GM12873 (cell line): Measurements from ENCODE around the gene PTPRN2.

Source experiments
- TF ChIP-seq, protein P1 (sequence below): IDR thresholded peaks from 2 replicates; pipeline ENCODE4 v1.5.1; 2012; ENCODE audit warnings: low read depth, mild to moderate bottlenecking, moderate library complexity, low read length, control low read depth; ENCODE audit not compliant: insufficient read depth; ENCODE audit errors: missing control alignments

Gene PTPRN2

GRCh38 chr7:157808042-157808441 is 779.6 kb downstream of the PTPRN2 start:
- TF ChIP-seq, protein P1, sequence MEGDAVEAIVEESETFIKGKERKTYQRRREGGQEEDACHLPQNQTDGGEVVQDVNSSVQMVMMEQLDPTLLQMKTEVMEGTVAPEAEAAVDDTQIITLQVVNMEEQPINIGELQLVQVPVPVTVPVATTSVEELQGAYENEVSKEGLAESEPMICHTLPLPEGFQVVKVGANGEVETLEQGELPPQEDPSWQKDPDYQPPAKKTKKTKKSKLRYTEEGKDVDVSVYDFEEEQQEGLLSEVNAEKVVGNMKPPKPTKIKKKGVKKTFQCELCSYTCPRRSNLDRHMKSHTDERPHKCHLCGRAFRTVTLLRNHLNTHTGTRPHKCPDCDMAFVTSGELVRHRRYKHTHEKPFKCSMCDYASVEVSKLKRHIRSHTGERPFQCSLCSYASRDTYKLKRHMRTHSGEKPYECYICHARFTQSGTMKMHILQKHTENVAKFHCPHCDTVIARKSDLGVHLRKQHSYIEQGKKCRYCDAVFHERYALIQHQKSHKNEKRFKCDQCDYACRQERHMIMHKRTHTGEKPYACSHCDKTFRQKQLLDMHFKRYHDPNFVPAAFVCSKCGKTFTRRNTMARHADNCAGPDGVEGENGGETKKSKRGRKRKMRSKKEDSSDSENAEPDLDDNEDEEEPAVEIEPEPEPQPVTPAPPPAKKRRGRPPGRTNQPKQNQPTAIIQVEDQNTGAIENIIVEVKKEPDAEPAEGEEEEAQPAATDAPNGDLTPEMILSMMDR: no peak

DNA sequence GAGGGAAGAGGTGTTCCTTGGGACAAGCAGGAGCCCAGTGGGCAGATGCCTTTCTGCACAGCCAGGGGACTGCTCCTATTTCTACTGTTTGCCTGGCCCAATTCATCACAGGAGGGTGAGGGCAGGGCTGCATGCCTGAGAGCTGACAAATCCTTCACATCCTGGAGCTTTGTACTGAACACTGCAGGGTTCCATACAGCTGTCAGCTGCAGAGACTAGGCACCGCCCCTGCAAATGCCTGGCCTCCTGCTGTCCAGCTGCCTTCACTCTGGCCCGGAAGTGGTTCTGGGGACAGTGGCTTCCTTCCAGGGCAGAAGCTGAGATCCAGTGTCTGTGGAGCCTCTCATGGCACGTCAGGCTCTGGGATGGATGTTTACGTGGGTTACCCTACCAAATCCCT is 780.1 kb downstream of the PTPRN2 start:
- TF ChIP-seq, protein P1: no peak

DNA sequence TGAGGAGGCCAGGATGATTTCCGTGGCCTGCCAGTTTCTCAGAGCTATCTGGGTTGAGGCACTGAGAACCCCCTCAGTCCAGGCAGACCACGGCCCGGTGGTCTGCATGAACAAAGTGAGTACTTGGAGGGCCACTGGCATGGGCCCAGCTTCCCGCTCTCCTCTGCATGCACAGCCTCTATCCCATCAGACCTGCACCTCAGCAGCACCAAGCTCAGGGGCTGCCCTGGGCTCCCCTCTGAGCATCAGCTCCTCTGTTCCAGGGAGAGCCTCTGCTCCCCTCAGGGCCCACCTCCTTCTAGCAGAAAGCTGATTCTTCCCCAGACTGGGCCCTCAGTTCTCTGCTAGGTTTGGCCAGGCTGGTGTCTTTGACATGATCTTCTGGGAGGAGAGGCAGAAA is 780.9 kb downstream of the PTPRN2 start:
- TF ChIP-seq, protein P1: no peak

- TF ChIP-seq, protein P1: no peak
Observed at GRCh38 chr7:157805713-157806112, 781.9 kb downstream of the PTPRN2 start.

GRCh38 chr7:157803906-157804305 is 783.7 kb downstream of the PTPRN2 start:
- TF ChIP-seq, protein P1: no peak

DNA sequence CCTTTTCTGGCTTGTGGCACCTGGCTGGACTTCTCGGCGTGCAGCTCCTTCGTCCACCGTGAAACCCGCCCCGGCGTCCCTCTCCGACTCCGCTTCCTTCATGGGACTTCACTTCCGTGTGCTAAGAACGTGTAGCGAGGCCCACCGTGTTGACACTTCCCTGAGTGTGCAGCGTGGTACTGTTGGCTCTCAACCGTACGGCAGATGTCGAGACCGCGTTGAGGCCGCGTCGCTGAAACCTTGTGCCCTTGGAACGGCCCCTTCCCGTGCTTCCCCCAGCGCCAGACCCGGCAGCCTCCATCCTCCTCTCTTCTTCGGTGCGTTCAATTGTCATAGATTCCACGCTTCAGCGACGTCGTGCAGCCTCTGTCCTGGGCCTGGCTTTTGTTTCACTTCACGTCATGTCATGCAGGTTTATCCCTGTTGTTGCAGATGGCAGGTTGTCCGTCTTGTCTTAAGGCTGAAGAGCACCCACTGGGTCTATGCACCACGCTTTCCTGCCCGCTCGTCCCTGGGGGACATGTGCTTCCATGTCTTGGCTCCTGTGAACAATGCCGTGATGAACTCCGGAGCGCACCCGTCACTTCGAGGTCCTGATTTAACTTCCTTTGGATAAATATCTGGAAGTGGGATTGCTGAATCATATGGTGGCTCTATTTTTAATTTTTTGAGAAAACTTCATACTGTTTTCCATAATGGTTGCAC is 785.5 kb downstream of the PTPRN2 start:
- TF ChIP-seq, protein P1: no peak

DNA sequence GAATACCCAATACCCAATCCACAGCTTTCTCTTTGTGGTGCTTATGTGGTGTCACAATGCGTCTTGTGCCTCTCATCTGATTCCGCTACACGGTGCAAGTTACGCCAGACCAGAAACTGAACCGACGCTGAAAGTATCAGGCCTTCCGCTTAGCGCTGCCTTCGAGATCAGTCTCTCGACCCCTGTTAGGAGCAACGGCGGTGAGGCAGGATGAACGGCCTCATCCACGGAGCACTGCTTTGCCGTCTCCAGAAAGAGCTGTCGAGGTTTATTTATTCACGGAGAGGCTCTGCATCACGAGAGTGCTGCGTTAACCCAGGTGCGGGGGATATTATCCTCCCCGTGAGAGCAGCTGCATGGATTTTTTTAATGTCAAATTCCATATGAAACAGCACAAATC is 786.5 kb downstream of the PTPRN2 start:
- TF ChIP-seq, protein P1: no peak

- TF ChIP-seq, protein P1: no peak
Observed at GRCh38 chr7:157800281-157800680, 787.3 kb downstream of the PTPRN2 start.
